Erythroblast (primary cell): Measurements from ENCODE around the gene GPR55.

Source experiments
- GATA1 ChIP-seq: IDR thresholded peaks from 2 replicates; pipeline ENCODE4 v1.6.1; 2011; ENCODE audit warnings: low read depth, mild to moderate bottlenecking, control low read depth, low read length, moderate library complexity
- POLR2A ChIP-seq: IDR thresholded peaks from 2 replicates; pipeline ENCODE4 v1.6.1; 2011; ENCODE audit warnings: mild to moderate bottlenecking, low read length

GRCh38 chr2:230877116-230877758 lies 47.8 kb downstream of the GPR55 start:
- TF ChIP-seq POLR2A (no peak), GATA1 (no peak)
